ENCODE results near the gene EI24. TPM values are rescaled to one million over a fixed set of nuclear protein-coding genes. Genes with fewer than 3 reads are reported as not detected.
"Not testable (repeated sequence)": the region's sequence is repeated elsewhere in the genome, so short reads cannot be mapped to it uniquely, and the experiment has no call there.

Gene EI24
- total RNA-seq, 2 donors from 2014 or later: 63.3 to 75.2 TPM

- ATAC-seq (no peak), DNase-seq (no peak)
- Histone ChIP-seq H3K36me3 (replicated peaks in 1 of 2; ENCODE audit: insufficient read depth in 1 of 2, low read depth in 2 of 2) (no peaks in the 10 kb centered on the region), H3K27ac (no peak overlapping the region), H3K27me3 (no peaks in the 10 kb centered on the region), H3K4me1 (no peaks in the 10 kb centered on the region), H3K4me3 (no peak overlapping the region), H3K9me3 (no peaks in the 10 kb centered on the region)
- intact Hi-C loops (cut with DNase I): no loop called here
- 47 to 68% methylated on average over 1 of the region's 1 CpG for WGBS, 2 donors
- no peak for TF ChIP-seq POLR2A (IDR thresholded peaks at IDR 0.05)
- no peak for TF ChIP-seq CTCF (IDR thresholded peaks at IDR 0.05)
Measured at GRCh38 chr11:125535585-125535984, 33.7 kb upstream of the EI24 start.

GRCh38 chr11:125536834-125537233 lies 32.4 kb upstream of the EI24 start:
- H3K4me1 ChIP-seq; intact Hi-C loops (cut with DNase I); DNase-seq; H3K9me3 ChIP-seq; H3K36me3 ChIP-seq (replicated peaks in 1 of 2; ENCODE audit: insufficient read depth in 1 of 2, low read depth in 2 of 2); ATAC-seq; H3K27me3 ChIP-seq; H3K4me3 ChIP-seq; H3K27ac ChIP-seq: not testable (repeated sequence)
- WGBS, 2 donors: no CpG with 5 or more reads among the region's 19 CpGs

GRCh38 chr11:125542709-125543108 lies 26.6 kb upstream of the EI24 start:
- ATAC-seq: no peak
- no peak overlapping the region for H3K4me3 ChIP-seq
- TF ChIP-seq CTCF (IDR thresholded peaks at IDR 0.05) (no peak), POLR2A (IDR thresholded peaks at IDR 0.05) (no peak)
- H3K27ac ChIP-seq: no peak overlapping the region
- no peaks in the 10 kb centered on the region for H3K27me3 ChIP-seq
- H3K36me3 ChIP-seq (replicated peaks in 1 of 2; ENCODE audit: insufficient read depth in 1 of 2, low read depth in 2 of 2): no peaks in the 10 kb centered on the region
- H3K9me3 ChIP-seq: no peaks in the 10 kb centered on the region
- intact Hi-C loops (cut with DNase I): no loop called here
- no peak for DNase-seq
- H3K4me1 ChIP-seq: no peaks in the 10 kb centered on the region

DNA sequence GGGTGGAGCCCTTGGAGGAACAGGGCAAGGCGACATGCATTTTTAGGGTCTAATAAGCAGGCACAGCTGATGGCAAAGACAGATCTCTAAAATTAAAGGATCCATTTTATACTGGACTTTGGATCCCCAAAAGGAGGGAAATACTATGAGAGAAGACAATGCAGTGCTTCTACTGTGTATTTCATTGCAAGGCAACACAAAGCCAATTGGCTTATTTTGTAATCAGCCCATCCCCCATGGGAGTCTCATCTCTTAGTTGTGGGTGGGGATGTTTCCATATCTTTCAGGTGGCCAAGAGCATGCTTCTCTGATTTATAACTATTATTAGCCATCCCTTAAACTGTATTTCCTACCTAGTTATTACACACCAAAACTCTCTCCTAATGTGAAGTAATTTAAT lies 18.5 kb upstream of the EI24 start:
- 80 to 92% methylated on average over 1 of the region's 1 CpG for WGBS, 2 donors
- intact Hi-C loops (cut with DNase I): no loop called here

DNA sequence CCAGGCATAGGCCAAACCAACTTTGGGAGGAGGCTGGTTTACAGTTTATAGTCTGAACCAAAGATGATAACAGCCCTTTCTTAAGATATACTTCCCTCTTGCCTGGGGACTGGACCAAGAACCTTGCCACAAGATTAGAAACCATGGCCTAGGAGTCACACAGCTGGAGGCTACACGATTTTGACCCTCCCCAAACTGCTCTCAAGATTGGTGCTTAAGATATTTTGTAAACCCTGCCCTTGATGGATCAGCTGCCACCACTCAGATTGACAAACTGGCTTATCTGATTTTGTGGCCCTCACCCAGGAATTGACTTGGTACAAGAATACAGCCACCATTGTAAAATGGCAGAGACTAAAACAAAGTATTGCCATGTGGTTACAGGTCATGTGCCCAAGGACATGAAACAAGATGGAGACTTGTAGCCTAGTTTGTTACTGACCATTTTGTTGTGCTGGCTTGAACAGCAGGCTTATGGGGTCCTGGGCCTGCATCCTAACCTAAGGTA lies 17.4 kb upstream of the EI24 start:
- ATAC-seq (no peak), DNase-seq (no peak)
- intact Hi-C loops (cut with DNase I): no loop called here
- TF ChIP-seq POLR2A (IDR thresholded peaks at IDR 0.05): no peak
- no peak for TF ChIP-seq CTCF (IDR thresholded peaks at IDR 0.05)
- Histone ChIP-seq H3K9me3 (peaks cover 0 to 41% (median 6%) of the 10 kb centered on the region in 3 donors), H3K4me3 (no peak overlapping the region), H3K27me3 (no peaks in the 10 kb centered on the region), H3K27ac (no peak overlapping the region), H3K4me1 (no peaks in the 10 kb centered on the region), H3K36me3 (replicated peaks in 1 of 2; ENCODE audit: insufficient read depth in 1 of 2, low read depth in 2 of 2) (no peaks in the 10 kb centered on the region)
- 20 to 50% methylated on average over 1 of the region's 1 CpG for WGBS, 2 donors

More for the DNA sequence above, 18.5 kb upstream of the EI24 start:
- H3K9me3 ChIP-seq: peaks cover 0 to 41% (median 6%) of the 10 kb centered on the region in 3 donors
- no peaks in the 10 kb centered on the region for H3K36me3 ChIP-seq (replicated peaks in 1 of 2; ENCODE audit: insufficient read depth in 1 of 2, low read depth in 2 of 2)
- TF ChIP-seq POLR2A (IDR thresholded peaks at IDR 0.05) (no peak), CTCF (IDR thresholded peaks at IDR 0.05) (no peak)
- DNase-seq (no peak), ATAC-seq (no peak)
- no peaks in the 10 kb centered on the region for H3K27me3 ChIP-seq
- no peak overlapping the region for H3K4me3 ChIP-seq
- H3K4me1 ChIP-seq: no peaks in the 10 kb centered on the region
- H3K27ac ChIP-seq: no peak overlapping the region

Data from body of pancreas (tissue), 4 donors.